Measurements from ENCODE around the gene SLIT3. TPM values are rescaled to one million over a fixed set of nuclear protein-coding genes. Genes with fewer than 3 reads are reported as not detected.

The SLIT3 gene
- total RNA-seq, 1 donor from 2014 or later, result 31.8 TPM

GRCh38 chr5:168670881-168671575, 629.9 kb downstream of the SLIT3 start:
- Mint-ChIP-seq H3K4me3 (ENCODE audit: unreplicated experiment) (no peak overlapping the region), H3K9me3 (ENCODE audit: unreplicated experiment) (no peaks in the 10 kb centered on the region), H3K4me1 (ENCODE audit: unreplicated experiment) (no peaks in the 10 kb centered on the region), H3K27ac (ENCODE audit: unreplicated experiment) (no peak overlapping the region), H3K36me3 (ENCODE audit: unreplicated experiment) (peaks cover 2% of the 10 kb centered on the region), H3K27me3 (ENCODE audit: unreplicated experiment) (no peaks in the 10 kb centered on the region)
- TF ChIP-seq CTCF (IDR thresholded peaks at IDR 0.05), result no peak
- no peak for DNase-seq (ENCODE audit: extremely low spot score, unreplicated experiment)

GRCh38 chr5:168669668-168670378, 631.1 kb downstream of the SLIT3 start:
- Mint-ChIP-seq H3K27ac (ENCODE audit: unreplicated experiment) (no peak overlapping the region), H3K27me3 (ENCODE audit: unreplicated experiment) (no peaks in the 10 kb centered on the region), H3K9me3 (ENCODE audit: unreplicated experiment) (no peaks in the 10 kb centered on the region), H3K4me3 (ENCODE audit: unreplicated experiment) (no peak overlapping the region), H3K4me1 (ENCODE audit: unreplicated experiment) (no peaks in the 10 kb centered on the region), H3K36me3 (ENCODE audit: unreplicated experiment) (peaks cover 2% of the 10 kb centered on the region)
- TF ChIP-seq CTCF (IDR thresholded peaks at IDR 0.05), result no peak
- DNase-seq (ENCODE audit: extremely low spot score, unreplicated experiment), result no peak

- no peak for TF ChIP-seq CTCF (IDR thresholded peaks at IDR 0.05)
- Mint-ChIP-seq H3K27ac (ENCODE audit: unreplicated experiment) (no peak overlapping the region), H3K9me3 (ENCODE audit: unreplicated experiment) (no peaks in the 10 kb centered on the region), H3K4me3 (ENCODE audit: unreplicated experiment) (no peak overlapping the region), H3K27me3 (ENCODE audit: unreplicated experiment) (no peaks in the 10 kb centered on the region), H3K36me3 (ENCODE audit: unreplicated experiment) (peaks cover 2% of the 10 kb centered on the region), H3K4me1 (ENCODE audit: unreplicated experiment) (no peaks in the 10 kb centered on the region)
- no peak for DNase-seq (ENCODE audit: extremely low spot score, unreplicated experiment)
These were observed 631.8 kb downstream of the SLIT3 start for GRCh38 chr5:168669156-168669555.

- DNase-seq (ENCODE audit: extremely low spot score, unreplicated experiment), result no peak
- no peak for TF ChIP-seq CTCF (IDR thresholded peaks at IDR 0.05)
- H3K9me3 Mint-ChIP-seq (ENCODE audit: unreplicated experiment), result no peaks in the 10 kb centered on the region
- no peaks in the 10 kb centered on the region for H3K36me3 Mint-ChIP-seq (ENCODE audit: unreplicated experiment)
- H3K27ac Mint-ChIP-seq (ENCODE audit: unreplicated experiment), result no peak overlapping the region
- no peaks in the 10 kb centered on the region for H3K4me1 Mint-ChIP-seq (ENCODE audit: unreplicated experiment)
- no peaks in the 10 kb centered on the region for H3K27me3 Mint-ChIP-seq (ENCODE audit: unreplicated experiment)
- H3K4me3 Mint-ChIP-seq (ENCODE audit: unreplicated experiment), result no peak overlapping the region
These were observed 632.9 kb downstream of the SLIT3 start for GRCh38 chr5:168668078-168668477.

- H3K27ac Mint-ChIP-seq (ENCODE audit: unreplicated experiment), result no peak overlapping the region
- no peaks in the 10 kb centered on the region for H3K9me3 Mint-ChIP-seq (ENCODE audit: unreplicated experiment)
- no peak for TF ChIP-seq CTCF (IDR thresholded peaks at IDR 0.05)
- H3K27me3 Mint-ChIP-seq (ENCODE audit: unreplicated experiment), result no peaks in the 10 kb centered on the region
- no peaks in the 10 kb centered on the region for H3K36me3 Mint-ChIP-seq (ENCODE audit: unreplicated experiment)
- H3K4me3 Mint-ChIP-seq (ENCODE audit: unreplicated experiment), result no peak overlapping the region
- no peak for DNase-seq (ENCODE audit: extremely low spot score, unreplicated experiment)
- no peaks in the 10 kb centered on the region for H3K4me1 Mint-ChIP-seq (ENCODE audit: unreplicated experiment)
These were observed 633.6 kb downstream of the SLIT3 start for GRCh38 chr5:168667301-168667840.
